B cell (primary cell): ENCODE results near the gene USP6. TPM values are rescaled to one million over a fixed set of nuclear protein-coding genes. Genes with fewer than 3 reads are reported as not detected.
"Not testable (repeated sequence)": the region's sequence is repeated elsewhere in the genome, so short reads cannot be mapped to it uniquely, and the experiment has no call there.

Source experiments
- ATAC-seq: fragments of 200-7000 bp; cut with Tn5 transposase; one replicate; pipeline ENCODE4 v1.10.0; 2021; ENCODE audit warnings: low read depth, mild to moderate bottlenecking, moderate number of reproducible peaks, moderate library complexity
- CTCF ChIA-PET: fragments of 350-600 bp; sonication (Branson Sonifier 250); formaldehyde crosslinking; loops from one replicate; lab custom pipeline; 2021; ENCODE audit warnings: antibody characterized with exemption, inconsistent platforms; lab: Charles Lee
- POLR2A ChIA-PET: fragments of 350-600 bp; sonication (Branson Sonifier 250); formaldehyde crosslinking; loops from one replicate; lab custom pipeline; 2021; ENCODE audit warnings: antibody characterized with exemption; lab: Charles Lee
- DNase-seq: peaks from one replicate; pipeline ENCODE4 v3.0.0; 2013
- H2AFZ ChIP-seq: 2 replicates; pipeline ENCODE4 v1.6.1; 2012; ENCODE audit warnings: mild to moderate bottlenecking, low read depth, low read length; ENCODE audit not compliant: insufficient read depth, poor library complexity, severe bottlenecking
- H3K27ac ChIP-seq, 2 donors: 1 replicate in 1 of 2; 2 replicates in 1 of 2; pipeline ENCODE4 v1.5.1; 2012 to 2013; ENCODE audit warnings: low read length in 2 of 2, mild to moderate bottlenecking in 2 of 2, moderate library complexity in 1 of 2
- H3K27me3 ChIP-seq, 4 experiments: fragments of 200-600 bp in 1 of 4; sonication (generic) in 1 of 4; replicated peaks in 1 of 4; 1 replicate in 2 of 4; 2 replicates in 2 of 4; pipeline versions ENCODE4 v1.6.1 to v1.7.0; 2013 to 2016; ENCODE audit warnings: low read length in 3 of 4, mild to moderate bottlenecking in 2 of 4, mixed read lengths in 1 of 4, moderate library complexity in 1 of 4; ENCODE audit not compliant: insufficient read depth in 4 of 4, control insufficient read depth in 3 of 4; ENCODE audit errors: control extremely low read depth in 1 of 4
- H3K36me3 ChIP-seq, 2 experiments: replicated peaks in 1 of 2; 1 replicate in 1 of 2; 2 replicates in 1 of 2; pipeline versions ENCODE4 v1.6.1 to v1.7.1; 2013; ENCODE audit warnings: low read length in 1 of 2; ENCODE audit not compliant: insufficient read depth in 2 of 2, control insufficient read depth in 1 of 2; ENCODE audit errors: control extremely low read depth in 1 of 2, extremely low read depth in 1 of 2
- H3K4me1 ChIP-seq, 2 donors: fragments of 200-600 bp in 1 of 2; sonication (generic) in 1 of 2; 1 replicate in 1 of 2; 2 replicates in 1 of 2; pipeline versions ENCODE4 v1.5.1 to v1.6.1; 2013 to 2017; ENCODE audit warnings: low read length in 2 of 2; ENCODE audit not compliant: control insufficient read depth in 2 of 2, insufficient read depth in 2 of 2
- H3K4me2 ChIP-seq: replicated peaks from 2 replicates; pipeline ENCODE3; 2012; ENCODE audit warnings: mild to moderate bottlenecking, low read depth, low read length; ENCODE audit not compliant: poor library complexity, severe bottlenecking
- H3K4me3 ChIP-seq, 5 experiments: fragments of 200-600 bp in 1 of 5; sonication (generic) in 1 of 5; 1 replicate in 3 of 5; 2 replicates in 2 of 5; pipeline versions ENCODE4 v1.5.1 to v1.7.0; 2011 to 2016; ENCODE audit warnings: low read length in 4 of 5, mild to moderate bottlenecking in 4 of 5, low read depth in 2 of 5, control low read depth in 1 of 5, moderate library complexity in 1 of 5; ENCODE audit not compliant: insufficient read depth in 1 of 5; ENCODE audit errors: control extremely low read depth in 1 of 5, extremely low read depth in 1 of 5
- H3K79me2 ChIP-seq: fragments of 200-600 bp; sonication (generic); one replicate; pipeline ENCODE4 v1.6.0; 2016; ENCODE audit warnings: low read length; ENCODE audit not compliant: control insufficient read depth, insufficient read depth
- H3K9ac ChIP-seq: fragments of 200-600 bp; sonication (generic); 2 replicates; pipeline ENCODE4 v1.6.1; 2017; ENCODE audit warnings: mild to moderate bottlenecking, low read length, moderate library complexity
- H3K9me3 ChIP-seq, 3 donors: one replicate each; pipeline versions ENCODE4 v1.6.1 to v1.7.1; 2013; ENCODE audit warnings: low read length in 2 of 3; ENCODE audit not compliant: control insufficient read depth in 2 of 3, insufficient read depth in 1 of 3; ENCODE audit errors: control extremely low read depth in 1 of 3
- H4K20me1 ChIP-seq: 2 replicates; pipeline ENCODE4 v1.6.0; 2012; ENCODE audit warnings: mild to moderate bottlenecking, low read length; ENCODE audit not compliant: insufficient read depth, control insufficient read depth, poor library complexity, severe bottlenecking
- H3K27ac Mint-ChIP-seq: one replicate; pipeline ENCODE4 v1.8.0; 2021; ENCODE audit warnings: mixed read lengths
- H3K27me3 Mint-ChIP-seq: one replicate; pipeline ENCODE4 v1.8.0; 2021; ENCODE audit warnings: mixed read lengths
- H3K4me1 Mint-ChIP-seq: one replicate; pipeline ENCODE4 v1.8.0; 2021; ENCODE audit warnings: mixed read lengths
- H3K4me3 Mint-ChIP-seq: one replicate; pipeline ENCODE4 v1.8.0; 2021; ENCODE audit warnings: mixed read lengths
- H3K9me3 Mint-ChIP-seq: one replicate; pipeline ENCODE4 v1.8.0; 2022; ENCODE audit warnings: mixed read lengths; ENCODE audit not compliant: insufficient read depth
- WGBS: methylation state at CpG from one replicate; pipeline ENCODE4 v1.1.5; 2013; ENCODE audit warnings: missing lambda C conversion rate; ENCODE audit not compliant: insufficient coverage; 5-methylcytosine and 5-hydroxymethylcytosine counted together
- intact Hi-C: fragments of 100-400 bp; cut with micrococcal nuclease; formaldehyde crosslinking; loops from one replicate; pipeline ENCODE4 v1.10.0; 2022
- polyA plus RNA-seq: library from polyadenylated mRNA; depleted of rRNA; stranded (reverse); fragments of >200 nt; gene quantifications from 2 replicates; pipeline ENCODE4 v1.2.3, GENCODE V29; 2012
- total RNA-seq, 2 donors: library from RNA; stranded (reverse); fragments of 120-200 nt in 1 of 2; gene quantifications; 1 replicate in 1 of 2; 2 replicates in 1 of 2; pipeline versions ENCODE4 v1.2.3 to v1.2.4, GENCODE V29; 2013 to 2022

USP6 gene
- total and polyA plus RNA-seq, 2 donors (not counting 1 experiment from before 2014, with no cell fraction given) = 0.36 to 0.47 TPM

GRCh38 chr17:5134571-5134970, 18.7 kb downstream of the USP6 start:
- DNase-seq, H3K4me1 Mint-ChIP-seq, H3K4me2 ChIP-seq, H2AFZ ChIP-seq, H3K4me1 ChIP-seq, POLR2A ChIA-PET, H3K9ac ChIP-seq, H3K27ac ChIP-seq, H3K27ac Mint-ChIP-seq, ATAC-seq, H3K9me3 Mint-ChIP-seq, intact Hi-C loops, H3K27me3 Mint-ChIP-seq, H3K9me3 ChIP-seq, H4K20me1 ChIP-seq, H3K4me3 Mint-ChIP-seq, H3K79me2 ChIP-seq, CTCF ChIA-PET, H3K4me3 ChIP-seq, H3K36me3 ChIP-seq, H3K27me3 ChIP-seq: not testable (repeated sequence)
- 99% methylated on average over 9 of the region's 11 CpGs for WGBS

GRCh38 chr17:5135131-5135712, 19.4 kb downstream of the USP6 start:
- WGBS = 100% methylated on average over 2 of the region's 8 CpGs
- H3K9me3 Mint-ChIP-seq, H3K4me1 ChIP-seq, H3K27me3 ChIP-seq, H3K79me2 ChIP-seq, H2AFZ ChIP-seq, ATAC-seq, H3K27ac ChIP-seq, intact Hi-C loops, H3K9me3 ChIP-seq, H3K4me2 ChIP-seq, H3K4me3 ChIP-seq, POLR2A ChIA-PET, H3K4me1 Mint-ChIP-seq, CTCF ChIA-PET, H4K20me1 ChIP-seq, H3K4me3 Mint-ChIP-seq, H3K9ac ChIP-seq, H3K27ac Mint-ChIP-seq, H3K36me3 ChIP-seq, DNase-seq, H3K27me3 Mint-ChIP-seq: not testable (repeated sequence)
